ENCODE measurements around the gene KLF2.

GRCh38 chr19:16333001-16333586 is 8.5 kb downstream of the KLF2 start:
- TF ChIP-seq CTCF (IDR thresholded peaks at IDR 0.05) (no peak), POLR2A (IDR thresholded peaks at IDR 0.05) (no peak)
